DOHH2 (cell line): ENCODE results near the gene GCH1.

Experiments used
- CTCF ChIP-seq: fragments of 200-600 bp; sonication (generic); IDR thresholded peaks from one replicate; pipeline ENCODE4 v1.5.1; 2014; ENCODE audit warnings: antibody characterized with exemption, mild to moderate bottlenecking, low read depth, low read length; ENCODE audit not compliant: poor library complexity, severe bottlenecking
- EZH2phosphoT487 ChIP-seq: fragments of 200-600 bp; sonication (generic); IDR thresholded peaks from 2 replicates; pipeline ENCODE4 v1.6.1; 2017; ENCODE audit warnings: borderline replicate concordance, mild to moderate bottlenecking, antibody characterized with exemption, low read length, moderate library complexity, mixed read lengths

GRCh38 chr14:54854181-54854580 is 48.4 kb downstream of the GCH1 start:
- TF ChIP-seq CTCF, result no peak
- no peak for TF ChIP-seq EZH2phosphoT487
